MCF 10A (cell line): ENCODE data around the gene TEK. TPM values are rescaled to one million over a fixed set of nuclear protein-coding genes. Genes with fewer than 3 reads are reported as not detected.

ENCODE experiments used
- BruUV-seq: library from RNA; stranded (reverse); fragments of 400-500 nt; replicated peaks from 2 replicates; lab custom pipeline; 2021; lab: Mats Ljungman, UMichigan
- CTCF ChIA-PET: fragments of 300-600 bp; sonication (Branson Sonifier 250); formaldehyde crosslinking; extraction: SDS; loops from one replicate; lab custom pipeline; 2021; ENCODE audit warnings: antibody characterized with exemption, inconsistent platforms; lab: Yijun Ruan, JAX
- POLR2A ChIA-PET: fragments of 300-600, 350-650 bp; sonication (Branson Sonifier 250); formaldehyde crosslinking; extraction: SDS; loops from one replicate; lab custom pipeline; 2020; ENCODE audit warnings: antibody characterized with exemption, inconsistent platforms; lab: Yijun Ruan, JAX
- DNase-seq: peaks from one replicate; pipeline ENCODE4 v3.0.0-alpha.2; 2018; ENCODE audit not compliant: unreplicated experiment
- H3K27ac Mint-ChIP-seq: one replicate; pipeline ENCODE4 v1.8.0; 2022; ENCODE audit warnings: mild to moderate bottlenecking, low read depth, mixed read lengths; ENCODE audit not compliant: unreplicated experiment
- H3K27me3 Mint-ChIP-seq: one replicate; pipeline ENCODE4 v1.8.0; 2022; ENCODE audit warnings: mixed read lengths; ENCODE audit not compliant: insufficient read depth, unreplicated experiment
- H3K36me3 Mint-ChIP-seq: one replicate; pipeline ENCODE4 v1.8.0; 2022; ENCODE audit warnings: mild to moderate bottlenecking, moderate library complexity, mixed read lengths; ENCODE audit not compliant: insufficient read depth, unreplicated experiment
- H3K4me1 Mint-ChIP-seq: one replicate; pipeline ENCODE4 v1.8.0; 2022; ENCODE audit warnings: mixed read lengths; ENCODE audit not compliant: insufficient read depth, unreplicated experiment
- H3K4me3 Mint-ChIP-seq: one replicate; pipeline ENCODE4 v1.8.0; 2022; ENCODE audit warnings: mild to moderate bottlenecking, moderate library complexity, mixed read lengths; ENCODE audit not compliant: unreplicated experiment
- H3K9me3 Mint-ChIP-seq: one replicate; pipeline ENCODE4 v1.8.0; 2022; ENCODE audit warnings: mixed read lengths; ENCODE audit not compliant: unreplicated experiment
- CTCF ChIP-seq: fragments of 200-600 bp; IDR thresholded peaks from one replicate; pipeline ENCODE4 v1.8.0; 2022; ENCODE audit warnings: antibody characterized with exemption, mild to moderate bottlenecking; ENCODE audit not compliant: unreplicated experiment
- intact Hi-C: fragments of 100-400 bp; cut with micrococcal nuclease; formaldehyde crosslinking; loops from 2 replicates; pipeline ENCODE4 v1.14.1; 2022
- total RNA-seq: library from RNA; stranded (reverse); gene quantifications from 2 replicates; pipeline ENCODE4 v1.2.3, GENCODE V29; 2022

Gene TEK
- total RNA-seq, 1 experiment from 2014 or later: 0.91 TPM

GRCh38 chr9:27150746-27151406 lies 41.9 kb downstream of the TEK start:
- no peaks in the 10 kb centered on the region for H3K9me3 Mint-ChIP-seq
- ChIA-PET POLR2A (interaction anchor here (1.0 to 2.1 kb wide), 4 partner anchors 16 to 48 kb away, joined by 3 to 9 read pairs (median 4); no protein-coding TSS in a partner anchor), CTCF (interaction anchor here (0.7 kb wide), 1 partner anchor 25 kb away, joined by 3 read pairs; no protein-coding TSS in a partner anchor)
- intact Hi-C loops: no loop called here
- no TSS peak for BruUV-seq
- H3K36me3 Mint-ChIP-seq: peaks cover 4% of the 10 kb centered on the region
- peaks cover 22% of the 10 kb centered on the region for H3K4me1 Mint-ChIP-seq
- no peak for TF ChIP-seq CTCF
- H3K27ac Mint-ChIP-seq: peak overlapping the region; percentile 5
- H3K27me3 Mint-ChIP-seq: no peaks in the 10 kb centered on the region
- DNase-seq: peak; percentile 15
- no peak overlapping the region for H3K4me3 Mint-ChIP-seq

DNA sequence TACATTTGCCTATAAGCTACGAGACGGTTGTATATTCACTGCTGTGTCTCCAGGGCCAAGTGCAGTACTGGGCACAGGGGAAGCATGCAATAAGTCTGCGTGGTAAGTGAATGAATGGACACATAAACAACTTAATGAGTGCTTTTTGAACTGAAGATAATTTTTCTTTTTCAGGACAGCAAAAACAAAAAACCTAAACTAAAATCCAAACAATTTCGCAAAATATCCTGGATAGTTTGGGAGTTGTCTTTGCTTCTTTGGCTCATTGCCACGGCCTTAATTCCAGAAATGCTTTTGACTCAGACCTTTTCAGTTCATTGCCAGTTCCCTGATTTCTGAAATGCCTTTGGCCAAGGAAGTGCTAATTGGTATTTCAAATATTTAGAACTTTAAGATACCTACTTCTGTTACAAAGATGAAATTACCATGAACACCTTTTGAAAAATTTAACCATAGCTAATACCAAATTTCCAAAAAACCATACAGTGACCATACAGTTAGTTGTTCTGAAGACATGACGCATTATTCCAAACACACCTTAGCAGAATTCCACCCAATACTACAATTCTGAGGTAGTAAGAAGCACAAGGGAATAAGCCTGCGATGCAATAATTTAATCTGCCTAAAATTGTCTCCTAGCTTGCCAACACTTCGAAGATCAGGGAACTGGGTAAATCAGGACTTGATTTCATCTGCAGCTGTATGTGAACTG lies 42.8 kb downstream of the TEK start:
- peak overlapping the region; percentile 5 for H3K27ac Mint-ChIP-seq
- BruUV-seq: no TSS peak
- CTCF ChIA-PET: no interaction called here

GRCh38 chr9:27152405-27152718 lies 43.3 kb downstream of the TEK start:
- intact Hi-C loops: no loop called here
- Mint-ChIP-seq H3K27me3 (no peaks in the 10 kb centered on the region), H3K27ac (peak overlapping the region; percentile 5), H3K36me3 (peaks cover 4% of the 10 kb centered on the region), H3K4me3 (no peak overlapping the region), H3K4me1 (peaks cover 35% of the 10 kb centered on the region), H3K9me3 (no peaks in the 10 kb centered on the region)
- no peak for TF ChIP-seq CTCF
- POLR2A ChIA-PET: interaction anchor here (0.9 to 2.1 kb wide), 4 partner anchors 27 to 58 kb away, joined by 3 to 9 read pairs (median 4); no protein-coding TSS in a partner anchor
- CTCF ChIA-PET: no interaction called here
- no TSS peak for BruUV-seq
- no peak for DNase-seq

More for the DNA sequence above, 42.8 kb downstream of the TEK start:
- POLR2A ChIA-PET: interaction anchor here (0.9 to 2.1 kb wide), 5 partner anchors 15 to 58 kb away, joined by 3 to 9 read pairs (median 5); no protein-coding TSS in a partner anchor
- Mint-ChIP-seq H3K4me3 (no peak overlapping the region), H3K4me1 (peaks cover 30% of the 10 kb centered on the region), H3K36me3 (peaks cover 4% of the 10 kb centered on the region), H3K9me3 (no peaks in the 10 kb centered on the region), H3K27me3 (no peaks in the 10 kb centered on the region)
- TF ChIP-seq CTCF: no peak
- intact Hi-C loops: no loop called here
- DNase-seq: peak; percentile 80

GRCh38 chr9:27154908-27155307 lies 45.9 kb downstream of the TEK start:
- Mint-ChIP-seq H3K4me1 (peaks cover 37% of the 10 kb centered on the region), H3K4me3 (peak overlapping the region; percentile 32), H3K36me3 (peaks cover 4% of the 10 kb centered on the region), H3K27me3 (no peaks in the 10 kb centered on the region), H3K27ac (peak overlapping the region; percentile 92), H3K9me3 (no peaks in the 10 kb centered on the region)
- no peak for TF ChIP-seq CTCF
- ChIA-PET CTCF (interaction anchor here (0.5 to 0.6 kb wide), 3 partner anchors 29 to 123 kb away, joined by 3 read pairs; no protein-coding TSS in a partner anchor), POLR2A (interaction anchor here (0.6 to 2.0 kb wide), 8 partner anchors 9 to 126 kb away, joined by 3 to 5 read pairs (median 4); no protein-coding TSS in a partner anchor)
- DNase-seq: peak; percentile 85
- no TSS peak for BruUV-seq
- intact Hi-C loops: no loop called here
